GM23338 (cell line): ENCODE data around the gene SLC6A12.

ENCODE experiments used
- CREB1 ChIP-seq: fragments of 250-450 bp; sonication (Bioruptor Pico); IDR thresholded peaks from 2 replicates; pipeline ENCODE4 v1.5.0; 2020; ENCODE audit warnings: low read depth, mild to moderate bottlenecking, moderate library complexity
- ETS1 ChIP-seq: IDR thresholded peaks from 2 replicates; pipeline ENCODE4 v1.6.1; 2016; ENCODE audit warnings: antibody characterized with exemption
- EZH2 ChIP-seq: fragments of 200-600 bp; sonication (generic); IDR thresholded peaks from one replicate; pipeline ENCODE4 v1.8.0; 2017; ENCODE audit warnings: antibody characterized with exemption, mild to moderate bottlenecking, low read depth; ENCODE audit not compliant: unreplicated experiment
- EZH2phosphoT487 ChIP-seq: fragments of 200-600 bp; sonication (generic); IDR thresholded peaks from one replicate; pipeline ENCODE4 v1.8.1; 2018; ENCODE audit warnings: antibody characterized with exemption; ENCODE audit not compliant: unreplicated experiment
- JUNB ChIP-seq: IDR thresholded peaks from one replicate; pipeline ENCODE4 v1.6.1; 2016; ENCODE audit warnings: antibody characterized with exemption; ENCODE audit not compliant: unreplicated experiment
- NANOG ChIP-seq: IDR thresholded peaks from 2 replicates; pipeline ENCODE4 v1.6.1; 2016; ENCODE audit warnings: antibody characterized with exemption, borderline replicate concordance
- POLR2AphosphoS5 ChIP-seq: IDR thresholded peaks from 2 replicates; pipeline ENCODE4 v1.6.1; 2016; ENCODE audit warnings: antibody characterized with exemption, low read depth
- ZNF331 ChIP-seq: fragments of 250-450 bp; sonication (Bioruptor Pico); IDR thresholded peaks from 2 replicates; pipeline ENCODE4 v1.5.0; 2020; ENCODE audit warnings: low read depth, mild to moderate bottlenecking, moderate library complexity
- TF ChIP-seq, protein P1 (sequence below): IDR thresholded peaks from one replicate; pipeline ENCODE4 v1.6.1; 2018; ENCODE audit warnings: antibody characterized with exemption; ENCODE audit not compliant: unreplicated experiment
- TF ChIP-seq, protein P2 (sequence below), 2 experiments: fragments of 200-600 bp in 1 of 2; sonication (generic) in 1 of 2; conservative IDR thresholded peaks; 2 replicates each; pipeline versions ENCODE4 v1.5.1 to v1.6.1; 2016 to 2017; ENCODE audit warnings: antibody characterized with exemption in 2 of 2, low read depth in 2 of 2, mild to moderate bottlenecking in 2 of 2, moderate library complexity in 1 of 2

- TF ChIP-seq, protein P1, sequence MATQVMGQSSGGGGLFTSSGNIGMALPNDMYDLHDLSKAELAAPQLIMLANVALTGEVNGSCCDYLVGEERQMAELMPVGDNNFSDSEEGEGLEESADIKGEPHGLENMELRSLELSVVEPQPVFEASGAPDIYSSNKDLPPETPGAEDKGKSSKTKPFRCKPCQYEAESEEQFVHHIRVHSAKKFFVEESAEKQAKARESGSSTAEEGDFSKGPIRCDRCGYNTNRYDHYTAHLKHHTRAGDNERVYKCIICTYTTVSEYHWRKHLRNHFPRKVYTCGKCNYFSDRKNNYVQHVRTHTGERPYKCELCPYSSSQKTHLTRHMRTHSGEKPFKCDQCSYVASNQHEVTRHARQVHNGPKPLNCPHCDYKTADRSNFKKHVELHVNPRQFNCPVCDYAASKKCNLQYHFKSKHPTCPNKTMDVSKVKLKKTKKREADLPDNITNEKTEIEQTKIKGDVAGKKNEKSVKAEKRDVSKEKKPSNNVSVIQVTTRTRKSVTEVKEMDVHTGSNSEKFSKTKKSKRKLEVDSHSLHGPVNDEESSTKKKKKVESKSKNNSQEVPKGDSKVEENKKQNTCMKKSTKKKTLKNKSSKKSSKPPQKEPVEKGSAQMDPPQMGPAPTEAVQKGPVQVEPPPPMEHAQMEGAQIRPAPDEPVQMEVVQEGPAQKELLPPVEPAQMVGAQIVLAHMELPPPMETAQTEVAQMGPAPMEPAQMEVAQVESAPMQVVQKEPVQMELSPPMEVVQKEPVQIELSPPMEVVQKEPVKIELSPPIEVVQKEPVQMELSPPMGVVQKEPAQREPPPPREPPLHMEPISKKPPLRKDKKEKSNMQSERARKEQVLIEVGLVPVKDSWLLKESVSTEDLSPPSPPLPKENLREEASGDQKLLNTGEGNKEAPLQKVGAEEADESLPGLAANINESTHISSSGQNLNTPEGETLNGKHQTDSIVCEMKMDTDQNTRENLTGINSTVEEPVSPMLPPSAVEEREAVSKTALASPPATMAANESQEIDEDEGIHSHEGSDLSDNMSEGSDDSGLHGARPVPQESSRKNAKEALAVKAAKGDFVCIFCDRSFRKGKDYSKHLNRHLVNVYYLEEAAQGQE, result no peak
- TF ChIP-seq, protein P2, sequence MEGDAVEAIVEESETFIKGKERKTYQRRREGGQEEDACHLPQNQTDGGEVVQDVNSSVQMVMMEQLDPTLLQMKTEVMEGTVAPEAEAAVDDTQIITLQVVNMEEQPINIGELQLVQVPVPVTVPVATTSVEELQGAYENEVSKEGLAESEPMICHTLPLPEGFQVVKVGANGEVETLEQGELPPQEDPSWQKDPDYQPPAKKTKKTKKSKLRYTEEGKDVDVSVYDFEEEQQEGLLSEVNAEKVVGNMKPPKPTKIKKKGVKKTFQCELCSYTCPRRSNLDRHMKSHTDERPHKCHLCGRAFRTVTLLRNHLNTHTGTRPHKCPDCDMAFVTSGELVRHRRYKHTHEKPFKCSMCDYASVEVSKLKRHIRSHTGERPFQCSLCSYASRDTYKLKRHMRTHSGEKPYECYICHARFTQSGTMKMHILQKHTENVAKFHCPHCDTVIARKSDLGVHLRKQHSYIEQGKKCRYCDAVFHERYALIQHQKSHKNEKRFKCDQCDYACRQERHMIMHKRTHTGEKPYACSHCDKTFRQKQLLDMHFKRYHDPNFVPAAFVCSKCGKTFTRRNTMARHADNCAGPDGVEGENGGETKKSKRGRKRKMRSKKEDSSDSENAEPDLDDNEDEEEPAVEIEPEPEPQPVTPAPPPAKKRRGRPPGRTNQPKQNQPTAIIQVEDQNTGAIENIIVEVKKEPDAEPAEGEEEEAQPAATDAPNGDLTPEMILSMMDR (conservative IDR thresholded peaks at IDR 0.05; ENCODE audit: low read depth in 2 of 2), result peak in 1 of 2 experiments; percentile 14; a peak in 1 of 4 replicates
- no peak for TF ChIP-seq NANOG
- TF ChIP-seq ETS1, result no peak
- TF ChIP-seq EZH2phosphoT487, result no peak
- no peak for TF ChIP-seq EZH2
- no peak for TF ChIP-seq POLR2AphosphoS5
- TF ChIP-seq CREB1 (CRISPR knock-in tag), result no peak
- no peak for TF ChIP-seq JUNB
- TF ChIP-seq ZNF331, result no peak
Measured at GRCh38 chr12:178829-179109, 35.2 kb downstream of the SLC6A12 start.
